ENCODE results near the gene RCL1.
"Not testable (repeated sequence)": the region's sequence is repeated elsewhere in the genome, so short reads cannot be mapped to it uniquely, and the experiment has no call there.

Gene RCL1

GRCh38 chr9:4748612-4749011 is 44.1 kb upstream of the RCL1 start:
- Histone ChIP-seq H3K36me3 (replicated peaks; ENCODE audit: low read depth, low read length) (no peaks in the 10 kb centered on the region), H4K20me1 (ENCODE audit: insufficient read depth, low read length) (no peaks in the 10 kb centered on the region), H3K79me2 (ENCODE audit: low read length) (no peaks in the 10 kb centered on the region), H3K9me3 (ENCODE audit: insufficient read depth, low read length) (no peaks in the 10 kb centered on the region), H3K9ac (ENCODE audit: low read length) (no peak overlapping the region), H2AFZ (ENCODE audit: low read depth, low read length) (no peak overlapping the region), H3K4me1 (ENCODE audit: low read length) (no peaks in the 10 kb centered on the region), H3K4me2 (ENCODE audit: low read length) (no peak overlapping the region), H3K27me3 (ENCODE audit: low read depth, low read length) (peaks cover 15% of the 10 kb centered on the region), H3K27ac (ENCODE audit: low read length) (no peak overlapping the region), H3K4me3 (ENCODE audit: low read length) (no peak overlapping the region)
- TF ChIP-seq EZH2phosphoT487 (IDR thresholded peaks at IDR 0.05; ENCODE audit: low read depth): no peak
- no peak for TF ChIP-seq CTCF (IDR thresholded peaks at IDR 0.05; ENCODE audit: low read depth, low read length)

GRCh38 chr9:4750023-4750673 is 42.6 kb upstream of the RCL1 start:
- H3K27me3 ChIP-seq (ENCODE audit: low read depth, low read length): peaks cover 15% of the 10 kb centered on the region
- TF ChIP-seq CTCF (IDR thresholded peaks at IDR 0.05; ENCODE audit: low read depth, low read length): peak; percentile 71
- no peak for TF ChIP-seq EZH2phosphoT487 (IDR thresholded peaks at IDR 0.05; ENCODE audit: low read depth)

GRCh38 chr9:4754530-4754929 is 38.2 kb upstream of the RCL1 start:
- not testable (repeated sequence) for H3K36me3 ChIP-seq (replicated peaks; ENCODE audit: low read depth, low read length); H3K9me3 ChIP-seq (ENCODE audit: insufficient read depth, low read length); H4K20me1 ChIP-seq (ENCODE audit: insufficient read depth, low read length); H2AFZ ChIP-seq (ENCODE audit: low read depth, low read length); H3K27ac ChIP-seq (ENCODE audit: low read length); H3K4me3 ChIP-seq (ENCODE audit: low read length); H3K4me2 ChIP-seq (ENCODE audit: low read length); H3K79me2 ChIP-seq (ENCODE audit: low read length); H3K9ac ChIP-seq (ENCODE audit: low read length)
- H3K4me1 ChIP-seq (ENCODE audit: low read length): peaks cover 11% of the 10 kb centered on the region
- H3K27me3 ChIP-seq (ENCODE audit: low read depth, low read length): peaks cover 12% of the 10 kb centered on the region

More at GRCh38 chr9:4750023-4750673, 42.6 kb upstream of the RCL1 start:
- Histone ChIP-seq H3K36me3 (replicated peaks; ENCODE audit: low read depth, low read length) (no peaks in the 10 kb centered on the region), H3K4me2 (ENCODE audit: low read length) (no peak overlapping the region), H3K79me2 (ENCODE audit: low read length) (no peaks in the 10 kb centered on the region), H4K20me1 (ENCODE audit: insufficient read depth, low read length) (no peaks in the 10 kb centered on the region), H3K4me1 (ENCODE audit: low read length) (peaks cover 4% of the 10 kb centered on the region), H3K9ac (ENCODE audit: low read length) (no peak overlapping the region), H3K9me3 (ENCODE audit: insufficient read depth, low read length) (no peaks in the 10 kb centered on the region), H3K27ac (ENCODE audit: low read length) (no peak overlapping the region), H2AFZ (ENCODE audit: low read depth, low read length) (no peak overlapping the region), H3K4me3 (ENCODE audit: low read length) (no peak overlapping the region)

- H3K9me3 ChIP-seq (ENCODE audit: insufficient read depth, low read length): no peaks in the 10 kb centered on the region
- TF ChIP-seq EZH2phosphoT487 (IDR thresholded peaks at IDR 0.05; ENCODE audit: low read depth): no peak
- TF ChIP-seq CTCF (IDR thresholded peaks at IDR 0.05; ENCODE audit: low read depth, low read length): no peak
- peaks cover 15% of the 10 kb centered on the region for H3K27me3 ChIP-seq (ENCODE audit: low read depth, low read length)
- H3K9ac ChIP-seq (ENCODE audit: low read length): no peak overlapping the region
- no peaks in the 10 kb centered on the region for H3K79me2 ChIP-seq (ENCODE audit: low read length)
- no peaks in the 10 kb centered on the region for H3K36me3 ChIP-seq (replicated peaks; ENCODE audit: low read depth, low read length)
- peak overlapping the region; percentile 36; the same call in 1 of the 2 replicates for H3K4me3 ChIP-seq (ENCODE audit: low read length)
- peak overlapping the region; percentile 51 for H3K4me2 ChIP-seq (ENCODE audit: low read length)
- H3K4me1 ChIP-seq (ENCODE audit: low read length): peaks cover 11% of the 10 kb centered on the region
- no peaks in the 10 kb centered on the region for H4K20me1 ChIP-seq (ENCODE audit: insufficient read depth, low read length)
- H3K27ac ChIP-seq (ENCODE audit: low read length): no peak overlapping the region
- H2AFZ ChIP-seq (ENCODE audit: low read depth, low read length): peak overlapping the region; percentile 79
Observed at GRCh38 chr9:4755026-4755609, 37.6 kb upstream of the RCL1 start.
